ENCODE measurements around the gene RXYLT1. TPM values are rescaled to one million over a fixed set of nuclear protein-coding genes. Genes with fewer than 3 reads are reported as not detected.

Gene RXYLT1
- total RNA-seq, 2 experiments from 2014 or later, result 15.7 to 23.3 TPM

DNA sequence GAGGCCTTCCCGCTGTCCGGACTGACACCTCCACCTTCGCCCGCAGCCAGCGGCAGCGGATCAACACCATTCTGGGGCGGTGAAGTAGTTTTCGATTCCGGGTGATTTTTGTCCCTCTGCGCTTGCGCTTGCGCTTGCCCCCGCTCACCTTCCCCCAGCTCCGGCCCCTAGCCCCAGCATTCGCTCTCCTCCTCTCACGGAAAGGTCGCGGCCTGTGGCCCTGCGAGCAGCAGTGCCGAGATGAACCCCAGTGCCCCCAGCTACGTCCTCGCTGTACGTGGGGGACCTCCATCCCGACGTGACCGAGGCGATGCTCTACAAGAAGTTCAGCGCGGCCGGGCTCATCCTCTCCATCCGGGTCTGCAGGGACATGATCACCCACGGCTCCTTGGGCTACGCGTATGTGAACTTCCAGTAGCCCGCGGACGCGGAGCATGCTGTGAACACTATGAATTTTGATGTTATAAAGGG, 42.1 kb downstream of the RXYLT1 start:
- no peak overlapping the region for H2AFZ ChIP-seq (ENCODE audit: low read length)
- POLR2A ChIA-PET, result interaction anchor here (0.6 kb wide), 1 partner anchor 683 kb away, joined by 4 read pairs; no protein-coding TSS in a partner anchor
- no peaks in the 10 kb centered on the region for H3K4me1 ChIP-seq (ENCODE audit: insufficient read depth, low read length, poor library complexity, severe bottlenecking)
- H3K4me3 ChIP-seq (ENCODE audit: low read depth, low read length, poor library complexity, severe bottlenecking), result no peak overlapping the region
- intact Hi-C loops (cut with micrococcal nuclease; ENCODE audit: unreplicated experiment), result no loop called here
- H3K27ac ChIP-seq (ENCODE audit: low read depth, low read length, poor library complexity, severe bottlenecking), result no peak overlapping the region
- no peaks in the 10 kb centered on the region for H3K9me3 ChIP-seq (ENCODE audit: low read length)
- no peaks in the 10 kb centered on the region for H4K20me1 ChIP-seq (ENCODE audit: insufficient read depth, low read length)
- no peaks in the 10 kb centered on the region for H3K79me2 ChIP-seq (ENCODE audit: insufficient read depth, low read depth, low read length)
- CTCF ChIA-PET (ENCODE audit: unreplicated experiment), result no interaction called here
- no TSS peak for BruUV-seq (replicated peaks)
- TF ChIP-seq EZH2phosphoT487 (IDR thresholded peaks at IDR 0.05; ENCODE audit: borderline replicate concordance, low read depth, low read length) (no peak), CTCF (conservative IDR thresholded peaks at IDR 0.05; ENCODE audit: low read length) (no peak)
- no peak for DNase-seq (ENCODE audit: low spot score)
- no peaks in the 10 kb centered on the region for H3K9me2 ChIP-seq (ENCODE audit: insufficient read depth, low read length)
- H3K4me2 ChIP-seq (ENCODE audit: low read length), result no peak overlapping the region
- H3K36me3 ChIP-seq (ENCODE audit: insufficient read depth, low read length), result no peaks in the 10 kb centered on the region

DNA sequence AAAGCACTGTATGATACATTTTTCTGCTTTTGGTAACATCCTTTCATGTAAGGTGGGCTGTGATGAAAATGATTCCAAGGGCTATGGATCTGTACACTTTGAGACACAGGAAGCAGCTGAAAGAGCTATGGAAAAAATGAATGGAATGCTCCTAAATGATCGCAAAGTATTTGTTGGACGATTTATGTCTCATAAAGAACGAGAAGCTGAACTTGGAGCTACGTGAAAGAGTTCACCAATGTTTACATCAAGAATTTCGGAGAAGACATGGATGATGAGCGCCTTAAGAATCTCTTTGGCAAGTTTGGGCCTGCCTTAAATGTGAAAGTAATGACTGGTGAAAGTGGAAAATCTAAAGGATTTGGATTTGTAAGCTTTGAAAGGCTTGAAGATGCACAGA, 42.6 kb downstream of the RXYLT1 start:
- Histone ChIP-seq H3K9me3 (ENCODE audit: low read length) (no peaks in the 10 kb centered on the region), H3K4me2 (ENCODE audit: low read length) (no peak overlapping the region), H4K20me1 (ENCODE audit: insufficient read depth, low read length) (no peaks in the 10 kb centered on the region), H2AFZ (ENCODE audit: low read length) (no peak overlapping the region), H3K27ac (ENCODE audit: low read depth, low read length, poor library complexity, severe bottlenecking) (no peak overlapping the region), H3K4me1 (ENCODE audit: insufficient read depth, low read length, poor library complexity, severe bottlenecking) (no peaks in the 10 kb centered on the region), H3K9me2 (ENCODE audit: insufficient read depth, low read length) (no peaks in the 10 kb centered on the region), H3K79me2 (ENCODE audit: insufficient read depth, low read depth, low read length) (no peaks in the 10 kb centered on the region), H3K4me3 (ENCODE audit: low read depth, low read length, poor library complexity, severe bottlenecking) (no peak overlapping the region), H3K36me3 (ENCODE audit: insufficient read depth, low read length) (no peaks in the 10 kb centered on the region)
- POLR2A ChIA-PET, result interaction anchor here (0.6 to 0.9 kb wide), 2 partner anchors 8 to 389 kb away, joined by 3 read pairs; no protein-coding TSS in a partner anchor
- no peak for DNase-seq (ENCODE audit: low spot score)
- CTCF ChIA-PET (ENCODE audit: unreplicated experiment), result no interaction called here
- TF ChIP-seq EZH2phosphoT487 (IDR thresholded peaks at IDR 0.05; ENCODE audit: borderline replicate concordance, low read depth, low read length) (no peak), CTCF (conservative IDR thresholded peaks at IDR 0.05; ENCODE audit: low read length) (no peak)
- intact Hi-C loops (cut with micrococcal nuclease; ENCODE audit: unreplicated experiment), result no loop called here
- no TSS peak for BruUV-seq (replicated peaks)

GRCh38 chr12:63823040-63823439, 43.3 kb downstream of the RXYLT1 start:
- no peaks in the 10 kb centered on the region for H3K9me2 ChIP-seq (ENCODE audit: insufficient read depth, low read length)
- no peak overlapping the region for H3K4me3 ChIP-seq (ENCODE audit: low read depth, low read length, poor library complexity, severe bottlenecking)
- DNase-seq (ENCODE audit: low spot score), result no peak
- no peak overlapping the region for H2AFZ ChIP-seq (ENCODE audit: low read length)
- TF ChIP-seq EZH2phosphoT487 (IDR thresholded peaks at IDR 0.05; ENCODE audit: borderline replicate concordance, low read depth, low read length) (no peak), CTCF (conservative IDR thresholded peaks at IDR 0.05; ENCODE audit: low read length) (no peak)
- no peaks in the 10 kb centered on the region for H3K4me1 ChIP-seq (ENCODE audit: insufficient read depth, low read length, poor library complexity, severe bottlenecking)
- ChIA-PET CTCF (ENCODE audit: unreplicated experiment) (no interaction called here), POLR2A (interaction anchor here (0.6 to 0.9 kb wide), 2 partner anchors 9 to 388 kb away, joined by 3 read pairs; no protein-coding TSS in a partner anchor)
- no peaks in the 10 kb centered on the region for H4K20me1 ChIP-seq (ENCODE audit: insufficient read depth, low read length)
- no peaks in the 10 kb centered on the region for H3K79me2 ChIP-seq (ENCODE audit: insufficient read depth, low read depth, low read length)
- no peaks in the 10 kb centered on the region for H3K9me3 ChIP-seq (ENCODE audit: low read length)
- no peak overlapping the region for H3K27ac ChIP-seq (ENCODE audit: low read depth, low read length, poor library complexity, severe bottlenecking)
- H3K4me2 ChIP-seq (ENCODE audit: low read length), result no peak overlapping the region
- intact Hi-C loops (cut with micrococcal nuclease; ENCODE audit: unreplicated experiment), result no loop called here
- BruUV-seq (replicated peaks), result no TSS peak
- H3K36me3 ChIP-seq (ENCODE audit: insufficient read depth, low read length), result no peaks in the 10 kb centered on the region

Measured in OCI-LY7 (cell line).